H1 (cell line): ENCODE data around the gene PPP2R2C. TPM values are rescaled to one million over a fixed set of nuclear protein-coding genes. Genes with fewer than 3 reads are reported as not detected.
A peak's percentile ranks its signal among the peaks of the same experiment; 100 is the strongest.

Experiments
- CTCF ChIA-PET: fragments of 300-600 bp; sonication (Branson Sonifier 250); formaldehyde crosslinking; loops from one replicate; lab custom pipeline; 2021; ENCODE audit not compliant: partially characterized antibody; lab: Charles Lee
- POLR2A ChIA-PET: fragments of 300-600 bp; sonication (Branson Sonifier 250); formaldehyde crosslinking; loops from one replicate; lab custom pipeline; 2021; ENCODE audit warnings: inconsistent platforms; ENCODE audit not compliant: partially characterized antibody; lab: Charles Lee
- DNase-seq, 2 experiments: peaks; one replicate each; pipeline versions ENCODE4 v3.0.0 to v3.0.0-alpha.2; 2010 to 2022; ENCODE audit warnings: low spot score in 2 of 2, low read depth in 1 of 2, mixed read lengths in 1 of 2
- FAIRE-seq: peaks from 2 replicates; lab custom pipeline; 2011; peaks lifted over from hg19 to GRCh38; lab: Jason Lieb, UNC
- H2AFZ ChIP-seq: 2 replicates; pipeline ENCODE4 v1.8.1; 2012; ENCODE audit warnings: low read length, inconsistent platforms
- H2AK5ac ChIP-seq: 2 replicates; pipeline ENCODE4 v1.6.1; 2013; ENCODE audit warnings: low read depth, low read length
- H2BK120ac ChIP-seq: replicated peaks from 2 replicates; pipeline ENCODE3; 2013; ENCODE audit warnings: low read depth, low read length, inconsistent platforms
- H2BK12ac ChIP-seq: 2 replicates; pipeline ENCODE4 v1.6.1; 2013; ENCODE audit warnings: low read depth, low read length
- H2BK15ac ChIP-seq: 2 replicates; pipeline ENCODE4 v1.6.1; 2013; ENCODE audit warnings: low read length
- H2BK20ac ChIP-seq: 2 replicates; pipeline ENCODE4 v1.6.1; 2013; ENCODE audit warnings: low read length
- H2BK5ac ChIP-seq: 2 replicates; pipeline ENCODE4 v1.6.1; 2013; ENCODE audit warnings: low read depth, low read length
- H3K14ac ChIP-seq: 2 replicates; pipeline ENCODE4 v1.6.1; 2013; ENCODE audit warnings: inconsistent platforms; ENCODE audit not compliant: insufficient read length
- H3K18ac ChIP-seq: 2 replicates; pipeline ENCODE4 v1.6.1; 2013; ENCODE audit warnings: low read length; ENCODE audit errors: extremely low read depth
- H3K23ac ChIP-seq: 2 replicates; pipeline ENCODE4 v1.6.1; 2013; ENCODE audit warnings: inconsistent platforms; ENCODE audit not compliant: insufficient read length
- H3K23me2 ChIP-seq: 2 replicates; pipeline ENCODE4 v1.6.1; 2013; ENCODE audit warnings: low read depth, low read length
- H3K27ac ChIP-seq: 2 replicates; pipeline ENCODE4 v1.6.1; 2011; ENCODE audit warnings: low read depth, low read length, inconsistent platforms
- H3K27me3 ChIP-seq, 4 experiments: replicated peaks in 1 of 4; 1 replicate in 1 of 4; 2 replicates in 3 of 4; pipeline versions ENCODE4 v1.6.1 to v1.8.1; 2011 to 2013; ENCODE audit warnings: low read length in 3 of 4, mild to moderate bottlenecking in 3 of 4, inconsistent platforms in 2 of 4, mixed read lengths in 2 of 4, moderate library complexity in 1 of 4; ENCODE audit not compliant: control insufficient read depth in 3 of 4, insufficient read depth in 3 of 4; ENCODE audit errors: extremely low read depth in 1 of 4
- H3K36me3 ChIP-seq, 4 experiments: 2 replicates each; pipeline versions ENCODE4 v1.6.1 to v1.8.1; 2011 to 2013; ENCODE audit warnings: mild to moderate bottlenecking in 4 of 4, low read length in 3 of 4, moderate library complexity in 2 of 4, control low read depth in 1 of 4, inconsistent platforms in 1 of 4; ENCODE audit not compliant: insufficient read depth in 4 of 4, control insufficient read depth in 2 of 4
- H3K4ac ChIP-seq: replicated peaks from 2 replicates; pipeline ENCODE3; 2013; ENCODE audit warnings: low read length, low read depth, mixed read lengths, inconsistent platforms; ENCODE audit not compliant: insufficient read length
- H3K4me1 ChIP-seq, 4 experiments: replicated peaks in 1 of 4; 1 replicate in 1 of 4; 2 replicates in 3 of 4; pipeline versions ENCODE4 v1.6.1 to v1.8.1; 2011 to 2013; ENCODE audit warnings: low read length in 3 of 4, inconsistent platforms in 2 of 4, mixed read lengths in 1 of 4; ENCODE audit not compliant: insufficient read depth in 4 of 4, control insufficient read depth in 3 of 4
- H3K4me2 ChIP-seq, 2 experiments: 2 replicates each; pipeline versions ENCODE4 v1.6.1 to v1.8.1; 2011 to 2013; ENCODE audit warnings: low read depth in 2 of 2, low read length in 2 of 2, control low read depth in 1 of 2, inconsistent platforms in 1 of 2, mild to moderate bottlenecking in 1 of 2; ENCODE audit not compliant: insufficient read depth in 1 of 2
- H3K4me3 ChIP-seq, 4 experiments: fragments of 200-600, 300-600 bp in 1 of 4; sonication (generic), shearing (Covaris generic), sonication (Bioruptor Twin) in 1 of 4; 2 replicates each; pipeline versions ENCODE4 v1.5.1 to v1.8.1; 2011 to 2016; ENCODE audit warnings: low read length in 4 of 4, low read depth in 3 of 4, control low read depth in 2 of 4, inconsistent platforms in 2 of 4, mild to moderate bottlenecking in 2 of 4, mixed read lengths in 1 of 4, moderate library complexity in 1 of 4; ENCODE audit not compliant: insufficient read depth in 2 of 4; ENCODE audit errors: extremely low read depth in 1 of 4
- H3K56ac ChIP-seq: replicated peaks from 2 replicates; pipeline ENCODE3; 2013; ENCODE audit warnings: low read depth, mild to moderate bottlenecking, mixed read lengths, low read length, inconsistent platforms; ENCODE audit not compliant: insufficient read length
- H3K79me1 ChIP-seq: 2 replicates; pipeline ENCODE4 v1.6.1; 2013; ENCODE audit warnings: low read depth, low read length, control low read depth
- H3K79me2 ChIP-seq, 2 experiments: 2 replicates each; pipeline versions ENCODE4 v1.6.1 to v1.8.1; 2012 to 2013; ENCODE audit warnings: low read length in 2 of 2, mild to moderate bottlenecking in 2 of 2, inconsistent platforms in 1 of 2; ENCODE audit not compliant: insufficient read depth in 2 of 2, control insufficient read depth in 1 of 2
- H3K9ac ChIP-seq, 4 experiments: replicated peaks in 1 of 4; 1 replicate in 1 of 4; 2 replicates in 3 of 4; pipeline versions ENCODE4 v1.6.1 to v1.8.1; 2011 to 2013; ENCODE audit warnings: low read depth in 3 of 4, low read length in 3 of 4, control low read depth in 2 of 4, mild to moderate bottlenecking in 2 of 4, moderate library complexity in 2 of 4, inconsistent platforms in 1 of 4; ENCODE audit errors: extremely low read depth in 1 of 4
- H3K9me3 ChIP-seq, 2 experiments: 2 replicates each; pipeline versions ENCODE4 v1.6.1 to v1.8.1; 2012 to 2013; ENCODE audit warnings: mild to moderate bottlenecking in 2 of 2, moderate library complexity in 2 of 2, control low read depth in 1 of 2, inconsistent platforms in 1 of 2, low read depth in 1 of 2, low read length in 1 of 2, mixed read lengths in 1 of 2; ENCODE audit not compliant: insufficient read depth in 2 of 2
- H4K20me1 ChIP-seq, 2 experiments: replicated peaks in 1 of 2; 2 replicates each; pipeline versions ENCODE3 to v1.8.1; 2011 to 2013; ENCODE audit warnings: inconsistent platforms in 2 of 2, low read length in 2 of 2, mild to moderate bottlenecking in 1 of 2; ENCODE audit not compliant: insufficient read depth in 2 of 2, control insufficient read depth in 1 of 2
- H4K5ac ChIP-seq: 2 replicates; pipeline ENCODE4 v1.6.1; 2013; ENCODE audit warnings: low read length, low read depth, mixed read lengths, inconsistent platforms; ENCODE audit not compliant: insufficient read length
- H4K8ac ChIP-seq: 2 replicates; pipeline ENCODE4 v1.8.0; 2013; ENCODE audit warnings: mild to moderate bottlenecking, moderate library complexity, low read length, inconsistent platforms; ENCODE audit not compliant: insufficient read depth; ENCODE audit errors: extremely low read depth
- H4K91ac ChIP-seq: replicated peaks from 2 replicates; pipeline ENCODE3; 2013; ENCODE audit warnings: low read length, mixed read lengths, inconsistent platforms; ENCODE audit not compliant: insufficient read length
- CHD1 ChIP-seq: IDR thresholded peaks from 2 replicates; pipeline ENCODE4 v1.6.1; 2012; ENCODE audit warnings: low read depth, low read length, improper control_type of control experiment
- CTCF ChIP-seq, 3 experiments: IDR thresholded peaks; 1 replicate in 2 of 3; 2 replicates in 1 of 3; pipeline versions ENCODE4 v1.5.1 to v1.6.1; 2011; ENCODE audit warnings: low read length in 3 of 3, mild to moderate bottlenecking in 3 of 3, inconsistent platforms in 2 of 3, low read depth in 1 of 3, moderate library complexity in 1 of 3; ENCODE audit not compliant: insufficient read depth in 1 of 3; ENCODE audit errors: control extremely low read depth in 1 of 3
- RBBP5 ChIP-seq: IDR thresholded peaks from 2 replicates; pipeline ENCODE4 v1.7.1; 2012; ENCODE audit warnings: low read depth, mild to moderate bottlenecking, inconsistent platforms, low read length, moderate library complexity, borderline replicate concordance
- TEAD4 ChIP-seq: IDR thresholded peaks from 2 replicates; pipeline ENCODE4 v1.6.1; 2012; ENCODE audit warnings: low read depth, low read length, inconsistent platforms, mixed read lengths
- WGBS, 2 experiments: shearing (Covaris generic) in 1 of 2; methylation state at CpG; one replicate each; pipeline versions ENCODE4 v1.1.6 to v1.1.7; 2013 to 2015; ENCODE audit warnings: low lambda C conversion rate in 2 of 2, mixed read lengths in 2 of 2, inconsistent platforms in 1 of 2, low coverage in 1 of 2, missing lambda C conversion rate in 1 of 2; ENCODE audit not compliant: insufficient replicate concordance in 2 of 2, insufficient coverage in 1 of 2, insufficient read length in 1 of 2; ENCODE audit errors: extremely low coverage in 1 of 2, missing lambda C conversion rate in 1 of 2; 5-methylcytosine and 5-hydroxymethylcytosine counted together
- polyA plus RNA-seq, 7 experiments: library from polyadenylated mRNA; depleted of rRNA in 3 of 7; stranded (reverse) in 5 of 7; unstranded in 2 of 7; fragments of >200 nt in 5 of 7; fragments of 200-250 nt in 2 of 7; gene quantifications; 1 replicate in 5 of 7; 2 replicates in 1 of 7; 4 replicates in 1 of 7; pipeline versions ENCODE4 v1.2.1 to v1.2.3, GENCODE V29; 2011 to 2013; ENCODE audit warnings: missing spikeins in 2 of 7, mixed read lengths in 2 of 7
- total RNA-seq: library from RNA; stranded (reverse); fragmentation: NEBNext Ultra II Directional; extraction: Animal tissue kit (Norgen Biotek cat#: 25700); gene quantifications from 2 replicates; pipeline ENCODE4 v1.2.1, GENCODE V29; 2021

The PPP2R2C gene
- total and polyA plus RNA-seq, 2 of the 8 experiments (the other 6 are each of a cell fraction or from before 2014, with no cell fraction given), result 6.4 TPM

- H3K4me1 ChIP-seq, result peaks cover 0 to 4% (median 0%) of the 10 kb centered on the region in 4 experiments; a peak in 3 of 7 replicates
- H3K36me3 ChIP-seq, result no peaks in the 10 kb centered on the region
- no peak overlapping the region for H3K56ac ChIP-seq
- no peak overlapping the region for H3K23ac ChIP-seq
- H3K23me2 ChIP-seq, result no peaks in the 10 kb centered on the region
- no peaks in the 10 kb centered on the region for H3K9me3 ChIP-seq
- H2BK5ac ChIP-seq, result no peak overlapping the region
- no peaks in the 10 kb centered on the region for H3K79me1 ChIP-seq
- H3K4me2 ChIP-seq, result no peak overlapping the region; a peak in 1 of 4 replicates
- ChIA-PET POLR2A (no interaction called here), CTCF (interaction anchor here (1.0 to 3.2 kb wide), 3 partner anchors 53 to 139 kb away, joined by 4 to 9 read pairs (median 4); no protein-coding TSS in a partner anchor)
- H3K27me3 ChIP-seq, result no peaks in the 10 kb centered on the region; a peak in 2 of 7 replicates
- H3K4ac ChIP-seq, result no peak overlapping the region
- TF ChIP-seq CHD1, result no peak
- peak; percentile 68 for TF ChIP-seq TEAD4
- peak in 1 of 3 experiments; percentile 4; a peak in 1 of 4 replicates for TF ChIP-seq CTCF (IDR thresholded peaks at IDR 0.05; ENCODE audit: control extremely low read depth in 1 of 3, insufficient read depth in 1 of 3, low read depth in 1 of 3, low read length in 3 of 3)
- TF ChIP-seq RBBP5, result 0 out of 2 replicates have a peak, but pooled peaks have one; percentile 39
- no peak overlapping the region for H3K4me3 ChIP-seq
- H4K20me1 ChIP-seq, result no peaks in the 10 kb centered on the region
- DNase-seq (peak in 1 of 2 experiments; percentile 48), FAIRE-seq (no peak)
- H2BK120ac ChIP-seq, result no peak overlapping the region
- peak overlapping the region; percentile 45; the same call in 1 of the 2 replicates for H4K8ac ChIP-seq
- H2BK12ac ChIP-seq, result peak overlapping the region; percentile 95
- no peak overlapping the region for H2BK20ac ChIP-seq
- H3K27ac ChIP-seq, result peak overlapping the region; percentile 29; the same call in 1 of the 2 replicates
- H2AFZ ChIP-seq, result no peak overlapping the region; the same call in 1 of the 2 replicates
- no peak overlapping the region for H4K91ac ChIP-seq
- no peaks in the 10 kb centered on the region for H3K79me2 ChIP-seq
- no peak overlapping the region for H2AK5ac ChIP-seq
- H3K14ac ChIP-seq, result no peak overlapping the region
- H4K5ac ChIP-seq, result no peak overlapping the region
- H3K9ac ChIP-seq, result no peak overlapping the region
- 80% methylated on average over 20 of the region's 22 CpGs; no CpG with 5 or more reads in 1 of the 2 experiments for WGBS, 2 experiments
- no peak overlapping the region for H3K18ac ChIP-seq
- H2BK15ac ChIP-seq, result no peak overlapping the region
These were observed 21.4 kb upstream of the PPP2R2C start for GRCh38 chr4:6493658-6494304.
